ENCODE measurements around the gene SIRT5. TPM values are rescaled to one million over a fixed set of nuclear protein-coding genes. Genes with fewer than 3 reads are reported as not detected.

The SIRT5 gene
- total RNA-seq, 4 donors from 2014 or later: 7.5 to 13.1 (median 10.0) TPM

GRCh38 chr6:13539572-13539971 lies 34.8 kb upstream of the SIRT5 start:
- no peaks in the 10 kb centered on the region for H3K27me3 ChIP-seq
- no peaks in the 10 kb centered on the region for H3K36me3 ChIP-seq
- no peak for ATAC-seq
- H3K4me1 ChIP-seq: no peaks in the 10 kb centered on the region
- H3K4me3 ChIP-seq: no peak overlapping the region
- H3K9me3 ChIP-seq: no peaks in the 10 kb centered on the region
- TF ChIP-seq EP300 (IDR thresholded peaks at IDR 0.05) (no peak), POLR2A (IDR thresholded peaks at IDR 0.05) (no peak), CTCF (IDR thresholded peaks at IDR 0.05) (no peak)
- no peak overlapping the region for H3K27ac ChIP-seq
- 82 to 100% methylated on average over 1 of the region's 1 CpG for WGBS, 2 donors (ENCODE audit: low coverage in 1 of 2)

- Histone ChIP-seq H3K27ac (no peak overlapping the region), H3K4me3 (no peak overlapping the region), H3K36me3 (no peaks in the 10 kb centered on the region), H3K27me3 (no peaks in the 10 kb centered on the region), H3K9me3 (no peaks in the 10 kb centered on the region), H3K4me1 (no peaks in the 10 kb centered on the region)
- no peak for ATAC-seq
- TF ChIP-seq EP300 (IDR thresholded peaks at IDR 0.05) (no peak), POLR2AphosphoS5 (IDR thresholded peaks at IDR 0.05) (no peak), CTCF (IDR thresholded peaks at IDR 0.05) (no peak), POLR2A (IDR thresholded peaks at IDR 0.05) (no peak)
- WGBS, 2 donors (ENCODE audit: low coverage in 1 of 2): no CpG with 5 or more reads among the region's 35 CpGs
Measured at GRCh38 chr6:13541496-13541895, 32.9 kb upstream of the SIRT5 start.

- Histone ChIP-seq H3K9me3 (no peaks in the 10 kb centered on the region), H3K27me3 (no peaks in the 10 kb centered on the region), H3K4me3 (no peak overlapping the region), H3K4me1 (no peaks in the 10 kb centered on the region), H3K36me3 (no peaks in the 10 kb centered on the region), H3K27ac (no peak overlapping the region)
- TF ChIP-seq POLR2A (IDR thresholded peaks at IDR 0.05) (no peak), POLR2AphosphoS5 (IDR thresholded peaks at IDR 0.05) (no peak), EP300 (IDR thresholded peaks at IDR 0.05) (no peak), CTCF (IDR thresholded peaks at IDR 0.05) (no peak)
- 74 to 83% methylated on average over 9 to 10 of the region's 11 CpGs for WGBS, 2 donors (ENCODE audit: low coverage in 1 of 2)
- ATAC-seq: no peak
Measured at GRCh38 chr6:13544454-13545186, 29.8 kb upstream of the SIRT5 start.

GRCh38 chr6:13545885-13546284 lies 28.5 kb upstream of the SIRT5 start:
- no peaks in the 10 kb centered on the region for H3K27me3 ChIP-seq
- TF ChIP-seq EP300 (IDR thresholded peaks at IDR 0.05) (no peak), CTCF (IDR thresholded peaks at IDR 0.05) (no peak), POLR2AphosphoS5 (IDR thresholded peaks at IDR 0.05) (no peak), POLR2A (IDR thresholded peaks at IDR 0.05) (no peak)
- no peak for ATAC-seq
- no peaks in the 10 kb centered on the region for H3K36me3 ChIP-seq
- no peak overlapping the region for H3K4me3 ChIP-seq
- H3K9me3 ChIP-seq: no peaks in the 10 kb centered on the region
- no peaks in the 10 kb centered on the region for H3K4me1 ChIP-seq
- H3K27ac ChIP-seq: no peak overlapping the region

- no peak for ATAC-seq
- no peak for TF ChIP-seq CTCF (IDR thresholded peaks at IDR 0.05)
- no peak for TF ChIP-seq EP300 (IDR thresholded peaks at IDR 0.05)
- no peak for TF ChIP-seq POLR2A (IDR thresholded peaks at IDR 0.05)
- no peak for TF ChIP-seq POLR2AphosphoS5 (IDR thresholded peaks at IDR 0.05)
- H3K9me3 ChIP-seq: no peaks in the 10 kb centered on the region
- 48 to 64% methylated on average over 3 to 4 of the region's 4 CpGs for WGBS, 2 donors (ENCODE audit: low coverage in 1 of 2)
- no peak overlapping the region for H3K27ac ChIP-seq
- H3K4me1 ChIP-seq: no peaks in the 10 kb centered on the region
- no peaks in the 10 kb centered on the region for H3K36me3 ChIP-seq
- no peaks in the 10 kb centered on the region for H3K27me3 ChIP-seq
- H3K4me3 ChIP-seq: no peak overlapping the region
Measured at GRCh38 chr6:13548500-13549210, 25.7 kb upstream of the SIRT5 start.

All from gastroesophageal sphincter (tissue), 4 donors.